Retina (tissue), 1 donor: ENCODE results near the gene RPL12.

Experiments used
- DNase-seq: peaks from one replicate; pipeline ENCODE4 v3.0.0-alpha.2; 2016

The RPL12 gene

GRCh38 chr9:127437497-127438264 lies 13.5 kb downstream of the RPL12 start:
- DNase-seq, result no peak

GRCh38 chr9:127430415-127430814 lies 20.8 kb downstream of the RPL12 start:
- no peak for DNase-seq

GRCh38 chr9:127428348-127428747 lies 22.9 kb downstream of the RPL12 start:
- DNase-seq, result no peak

- no peak for DNase-seq
Observed at GRCh38 chr9:127426756-127427155, 24.4 kb downstream of the RPL12 start.

- no peak for DNase-seq
Observed at GRCh38 chr9:127424676-127424999, 26.6 kb downstream of the RPL12 start.

- peak; percentile 99 for DNase-seq
Observed at GRCh38 chr9:127423934-127424675, 27.1 kb downstream of the RPL12 start, which contains the start of gene ZNF79. ZNF79 (plus strand) TSS chr9:127424382; CDS start chr9:127424788, 406 bp downstream.

- DNase-seq, result no peak
Observed at GRCh38 chr9:127423476-127423933, 27.7 kb downstream of the RPL12 start.

- DNase-seq, result no peak
Observed at GRCh38 chr9:127422787-127423186, 28.4 kb downstream of the RPL12 start.

- no peak for DNase-seq
Observed at GRCh38 chr9:127422133-127422782, 28.9 kb downstream of the RPL12 start.

- no peak for DNase-seq
Observed at GRCh38 chr9:127421057-127421456, 30.1 kb downstream of the RPL12 start.

- DNase-seq, result no peak
Observed at GRCh38 chr9:127419348-127419747, 31.9 kb downstream of the RPL12 start.

- no peak for DNase-seq
Observed at GRCh38 chr9:127418037-127418471, 33.2 kb downstream of the RPL12 start.

GRCh38 chr9:127417131-127418036 lies 33.8 kb downstream of the RPL12 start:
- no peak for DNase-seq

- no peak for DNase-seq
Observed at GRCh38 chr9:127415657-127416056, 35.5 kb downstream of the RPL12 start.

- DNase-seq, result no peak
Observed at GRCh38 chr9:127415141-127415540, 36.1 kb downstream of the RPL12 start.

GRCh38 chr9:127411122-127411521 lies 40.1 kb downstream of the RPL12 start:
- DNase-seq, result no peak

GRCh38 chr9:127407492-127407843 lies 43.7 kb downstream of the RPL12 start:
- DNase-seq, result no peak

- DNase-seq, result peak; percentile 72
Observed at GRCh38 chr9:127406799-127407491, 44.3 kb downstream of the RPL12 start.

- DNase-seq, result no peak
Observed at GRCh38 chr9:127405344-127406125, 45.7 kb downstream of the RPL12 start.

- DNase-seq, result no peak
Observed at GRCh38 chr9:127404631-127405030, 46.6 kb downstream of the RPL12 start.
